Stimulated activated CD8-positive, alpha-beta memory T cell treated with anti-CD3 and anti-CD28 coated beads, Interleukin-7, amount 100 ng/mL, for 48 hours (primary cell): ENCODE results near the gene SCRT2.
"Not testable (repeated sequence)": the region's sequence is repeated elsewhere in the genome, so short reads cannot be mapped to it uniquely, and the experiment has no call there.

Experiments
- DNase-seq, 2 donors: peaks; one replicate each; pipeline ENCODE4 v3.0.0-alpha.2; 2020; ENCODE audit warnings: low read depth in 1 of 2; ENCODE audit errors: extremely low read depth in 1 of 2

Gene SCRT2

DNA sequence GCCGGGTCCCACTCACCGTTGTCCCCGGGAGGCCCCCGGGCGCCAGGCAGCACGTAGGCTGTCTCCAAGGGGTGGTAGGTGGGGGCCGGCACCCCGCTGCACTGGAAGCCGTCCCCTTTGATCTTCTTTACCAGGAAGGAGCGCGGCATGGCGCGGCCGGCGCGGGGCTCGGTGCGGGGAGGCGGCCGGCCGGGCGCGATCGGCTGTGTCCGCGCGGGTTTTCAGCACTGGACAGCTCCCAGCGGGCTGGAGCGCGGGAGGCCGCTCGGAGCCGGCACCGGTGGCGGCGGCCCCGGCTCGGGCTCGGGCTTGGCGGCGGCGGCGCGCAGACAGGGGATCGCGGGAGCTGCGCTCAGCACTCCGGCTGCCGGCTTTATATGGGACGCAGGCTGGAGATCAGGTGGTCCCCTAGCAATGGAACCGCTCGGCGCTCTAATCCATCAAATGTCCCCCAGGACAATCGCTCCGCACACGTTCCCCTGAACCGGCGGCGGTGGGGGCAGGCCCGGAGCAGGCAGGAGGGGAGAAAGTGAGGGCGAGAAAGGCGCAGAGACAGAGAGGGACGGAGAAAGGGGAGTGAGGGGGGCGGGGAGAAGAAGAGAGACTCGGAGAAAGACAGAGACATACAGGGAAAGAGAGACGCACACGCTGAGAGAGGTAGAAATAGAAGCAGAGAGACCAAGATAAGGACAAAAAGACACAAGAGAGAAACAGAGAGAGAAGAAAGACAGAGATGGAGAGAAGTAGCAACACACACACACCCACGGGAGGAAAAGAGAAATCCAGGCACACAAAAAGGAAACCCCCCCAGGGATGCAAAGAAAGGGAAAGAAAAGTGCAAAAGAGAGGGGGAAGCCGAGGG lies at the start of gene SCRT2:
Gene SCRT2, minus strand, starts transcription at position 350 of the 862 bp plus-strand sequence. Its CDS starts 201 bp downstream, at position 149.
- no peak for DNase-seq

DNA sequence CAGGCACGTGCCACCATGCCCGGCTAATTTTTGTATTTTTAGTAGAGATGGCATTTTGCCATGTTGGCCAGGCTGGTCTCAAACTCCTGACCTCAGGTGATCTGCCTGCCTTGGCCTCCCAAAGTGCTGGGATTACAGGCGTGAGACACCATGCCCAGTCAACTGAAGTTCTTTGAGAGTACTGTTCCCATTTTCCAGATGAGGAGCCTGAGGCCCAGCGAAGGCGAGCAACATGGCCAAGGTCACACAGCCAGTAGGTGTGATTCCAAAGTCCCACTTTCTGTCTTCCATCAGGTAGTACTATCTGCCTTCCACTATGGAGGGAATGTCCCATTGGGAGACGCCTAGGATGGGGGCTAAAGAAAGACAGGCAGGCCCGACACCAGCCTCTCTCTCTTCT lies 49.2 kb upstream of the SCRT2 start:
- not testable (repeated sequence) for DNase-seq

DNA sequence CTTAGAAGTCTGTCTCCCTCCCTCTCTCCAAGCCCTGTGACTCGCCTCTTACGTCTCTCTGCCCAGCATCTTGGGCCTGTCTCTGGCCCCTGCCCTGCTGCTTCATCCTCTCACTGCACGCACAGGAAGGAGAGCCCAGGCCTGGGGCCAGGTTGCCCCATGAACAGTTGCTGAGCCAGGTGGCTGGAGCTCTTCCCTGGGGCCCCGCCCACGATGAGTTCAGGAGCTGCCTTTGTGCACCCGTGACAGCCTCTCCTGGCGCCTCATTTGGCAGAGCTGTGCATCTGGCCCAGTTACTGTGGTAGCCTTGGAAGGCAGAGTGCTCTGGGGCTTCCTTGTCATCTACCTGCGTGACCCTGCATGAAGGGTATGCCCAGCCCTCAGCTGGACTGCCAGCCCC lies 48.2 kb upstream of the SCRT2 start:
- DNase-seq, result no peak

- no peak for DNase-seq
Observed at GRCh38 chr20:722822-723644, 47.4 kb upstream of the SCRT2 start.

- DNase-seq, result no peak
Observed at GRCh38 chr20:721876-722275, 46.3 kb upstream of the SCRT2 start.

DNA sequence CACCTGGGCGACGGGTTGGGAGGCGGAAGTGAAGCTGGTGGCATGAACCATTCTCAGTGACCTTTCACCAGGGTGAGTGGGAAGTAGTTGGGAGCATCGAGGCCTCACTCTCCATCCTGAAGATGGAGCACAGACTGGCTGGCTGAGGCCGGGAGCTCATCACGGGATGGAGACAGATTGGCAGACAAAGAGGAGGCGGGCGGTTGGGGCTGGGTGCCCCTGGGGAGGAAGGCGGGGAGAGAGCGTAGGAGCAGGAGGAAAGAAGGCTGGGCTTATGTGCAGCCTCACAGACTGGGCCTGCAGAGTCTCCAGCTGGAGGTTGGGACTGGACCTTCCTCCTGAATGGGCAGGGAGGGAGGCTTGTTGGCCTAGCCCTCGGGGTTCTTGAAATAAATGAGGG lies 44.2 kb upstream of the SCRT2 start:
- DNase-seq, result no peak

DNA sequence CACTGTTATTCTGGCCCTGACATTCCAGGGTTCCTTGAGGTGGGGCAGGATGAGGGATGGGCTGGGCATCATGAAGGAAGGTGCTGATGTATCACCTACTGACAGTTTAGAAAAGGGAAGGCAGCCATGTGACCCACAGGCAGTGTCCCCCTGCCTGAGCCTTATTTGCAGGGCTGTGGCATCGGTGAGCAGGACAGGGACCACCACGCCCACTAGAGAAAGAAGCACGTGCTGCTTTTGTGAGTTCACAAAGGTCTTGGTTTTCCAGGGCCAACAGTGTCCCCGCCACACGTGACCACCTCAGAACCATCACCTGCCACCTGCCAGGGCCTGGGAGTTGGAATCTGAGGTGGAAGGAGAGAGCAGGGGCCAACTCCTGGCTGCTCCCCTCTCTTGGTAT lies 43.5 kb upstream of the SCRT2 start:
- DNase-seq, result no peak

GRCh38 chr20:717832-718231 lies 42.2 kb upstream of the SCRT2 start:
- DNase-seq, result no peak

GRCh38 chr20:717271-717670 lies 41.7 kb upstream of the SCRT2 start:
- no peak for DNase-seq

DNA sequence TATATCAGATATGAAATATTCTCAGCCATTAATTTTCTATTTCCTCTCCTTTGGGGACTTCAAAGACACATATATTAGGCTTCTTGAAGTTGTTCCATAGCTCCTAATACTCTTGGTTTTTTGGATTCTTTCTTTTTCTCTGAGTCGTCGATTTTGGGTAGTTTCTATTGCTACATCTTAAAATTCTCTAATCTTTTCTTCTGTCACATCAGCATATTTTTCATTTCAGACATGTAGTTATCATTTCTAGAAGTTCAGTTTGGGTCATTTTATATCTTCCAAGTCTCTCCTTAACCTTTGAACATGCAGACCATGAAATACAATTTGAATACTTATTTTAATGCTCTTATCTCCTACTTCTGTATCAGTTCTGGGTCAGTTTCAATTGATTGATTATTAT lies 38.9 kb upstream of the SCRT2 start:
- DNase-seq, result no peak

GRCh38 chr20:711576-711975 lies 36.0 kb upstream of the SCRT2 start:
- DNase-seq, result no peak

GRCh38 chr20:710780-711450 lies 35.3 kb upstream of the SCRT2 start:
- DNase-seq, result no peak

- DNase-seq, result no peak
Observed at GRCh38 chr20:709991-710779, 34.6 kb upstream of the SCRT2 start.

GRCh38 chr20:709423-709822 lies 33.8 kb upstream of the SCRT2 start:
- DNase-seq, result no peak

GRCh38 chr20:708956-709355 lies 33.4 kb upstream of the SCRT2 start:
- DNase-seq, result no peak

DNA sequence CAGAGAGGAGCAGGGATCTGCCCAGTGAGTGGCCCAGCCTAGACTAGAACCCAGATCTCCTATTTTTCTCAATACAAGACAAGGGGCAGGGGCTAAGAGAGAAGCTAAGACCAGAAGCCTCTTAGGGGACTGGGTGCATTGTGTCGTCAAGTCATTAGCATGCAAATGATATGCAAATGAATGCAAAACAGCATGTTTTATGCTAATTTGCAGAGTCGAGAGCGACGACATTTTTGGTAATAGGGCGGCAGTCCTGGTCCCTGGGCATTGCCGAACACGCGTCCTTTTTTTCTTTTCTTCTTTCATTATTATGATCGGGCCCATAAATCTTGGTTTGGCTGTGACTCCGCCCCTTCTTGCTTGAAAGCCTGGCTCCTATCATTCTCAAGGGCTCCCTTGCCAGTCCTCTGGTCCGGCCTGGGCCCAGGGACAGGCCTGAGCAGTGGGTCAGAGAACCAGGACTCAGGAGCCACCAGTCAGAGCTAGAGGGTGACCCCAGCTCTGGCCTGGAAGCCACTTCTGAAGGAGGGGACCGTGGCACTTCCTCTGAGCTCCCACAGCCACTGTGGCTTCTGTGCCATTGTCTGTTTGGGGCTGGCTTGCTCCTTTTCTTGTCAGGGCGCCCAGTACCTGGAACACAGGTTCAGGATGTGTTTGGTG lies 32.0 kb upstream of the SCRT2 start:
- DNase-seq, result no peak

DNA sequence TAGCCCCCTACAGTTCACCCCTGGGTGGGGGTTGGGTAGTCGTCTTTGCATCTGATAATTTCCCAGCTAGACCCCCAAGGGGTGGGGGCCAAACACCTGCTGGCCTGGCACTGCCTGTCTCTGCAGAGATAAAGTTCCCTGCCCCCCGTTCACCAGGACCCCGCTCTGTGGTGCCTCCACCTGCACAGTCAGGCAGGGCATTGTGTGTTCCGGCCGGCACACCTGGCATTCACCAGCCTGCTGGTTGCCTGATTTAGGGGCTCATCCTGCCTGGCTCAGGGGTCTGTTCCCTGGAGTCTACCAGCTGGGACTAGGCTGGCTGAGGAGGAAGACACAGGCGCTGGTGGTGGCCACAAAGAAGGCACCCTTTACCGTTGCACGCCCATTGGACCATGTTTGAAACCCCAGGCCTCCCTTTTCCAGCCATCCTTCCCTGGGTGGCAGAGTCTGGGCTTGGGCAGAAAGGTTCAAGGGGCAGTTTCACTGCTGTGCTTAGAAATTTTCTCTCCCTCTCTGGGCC lies 30.8 kb upstream of the SCRT2 start:
- no peak for DNase-seq

DNA sequence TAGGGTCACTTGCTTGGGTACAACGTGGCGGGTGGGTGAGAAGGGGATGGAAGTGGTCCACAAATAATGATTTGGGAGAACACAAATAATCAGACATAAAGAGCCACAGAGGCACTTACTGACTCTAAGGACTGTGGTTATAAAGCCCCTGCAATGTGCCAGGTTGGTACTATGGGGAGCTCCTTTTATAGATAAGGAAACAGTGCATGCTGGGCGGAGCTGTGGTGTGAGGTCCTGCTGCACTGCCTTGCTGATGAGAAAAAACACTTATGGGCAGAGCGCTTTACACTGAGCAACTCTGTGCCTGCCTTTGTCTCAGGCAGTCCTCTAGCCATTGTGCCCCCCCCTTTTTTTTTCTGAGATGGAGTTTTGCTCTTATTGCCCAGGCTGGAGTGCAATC lies 29.1 kb upstream of the SCRT2 start:
- no peak for DNase-seq

DNA sequence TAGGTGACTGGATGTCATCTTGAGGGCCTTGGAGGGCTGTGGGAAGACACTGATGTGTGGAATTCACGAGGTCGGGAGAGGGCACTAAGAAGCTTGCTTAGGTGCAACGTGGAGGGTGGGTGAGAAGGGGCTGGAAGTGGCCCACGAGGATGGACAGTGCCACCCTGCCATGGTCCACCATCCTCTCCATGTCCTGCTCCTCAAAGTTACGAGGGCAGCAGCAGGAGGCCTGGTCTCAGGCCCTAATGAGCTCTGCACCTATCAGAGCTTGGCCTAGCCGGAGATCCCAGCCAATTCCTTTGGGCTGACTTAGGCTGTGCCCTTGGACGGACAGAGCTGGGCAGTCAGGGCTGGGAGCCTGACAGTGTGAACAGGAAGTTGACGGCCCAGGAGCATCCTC lies 27.8 kb upstream of the SCRT2 start:
- DNase-seq, result no peak

DNA sequence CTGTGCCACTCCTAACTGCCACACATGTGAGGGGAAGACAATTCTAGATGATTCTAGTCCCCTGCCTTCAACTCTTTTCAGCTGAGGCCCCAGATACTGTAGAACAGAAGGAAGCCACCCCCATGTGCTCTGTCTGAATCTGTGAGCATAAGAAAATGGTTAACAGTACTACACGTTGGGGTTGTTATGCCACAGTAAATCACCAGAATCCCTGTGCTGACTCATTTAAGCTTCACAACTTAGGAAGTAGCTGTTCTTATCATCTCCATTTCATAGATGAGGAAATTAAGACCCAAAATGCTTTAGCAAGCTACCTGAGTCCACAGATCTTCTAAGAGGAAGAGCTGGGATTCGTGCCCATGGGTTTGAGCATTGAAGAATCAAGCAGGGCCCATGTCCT lies 27.4 kb upstream of the SCRT2 start:
- DNase-seq, result no peak
